GM23338 (cell line): ENCODE data around the gene C1QTNF1. TPM values are rescaled to one million over a fixed set of nuclear protein-coding genes. Genes with fewer than 3 reads are reported as not detected.

Source experiments
- ATAC-seq: fragments of 200-7000 bp; cut with Tn5 transposase; 3 replicates; pipeline ENCODE4 v1.9.1; 2020
- DNase-seq: peaks from one replicate; pipeline ENCODE4 v3.0.0-alpha.2; 2015; ENCODE audit warnings: low spot score
- H2AFZ ChIP-seq: fragments of 200-600 bp; sonication (generic); 2 replicates; pipeline ENCODE4 v1.8.0; 2016; ENCODE audit warnings: antibody characterized with exemption, mild to moderate bottlenecking, moderate library complexity
- H3F3A ChIP-seq: fragments of 200-600 bp; sonication (generic); replicated peaks from 2 replicates; pipeline ENCODE4 v1.8.0; 2017; ENCODE audit warnings: antibody characterized with exemption, mixed run types, low read depth
- H3K27ac ChIP-seq: fragments of 200-600 bp; sonication (generic); 2 replicates; pipeline ENCODE4 v1.6.1; 2016; ENCODE audit warnings: low read depth
- H3K27me3 ChIP-seq: fragments of 200-600 bp; sonication (generic); 2 replicates; pipeline ENCODE4 v1.8.0; 2016; ENCODE audit warnings: mild to moderate bottlenecking, mixed run types, moderate library complexity; ENCODE audit not compliant: insufficient read depth
- H3K36me3 ChIP-seq: fragments of 200-600 bp; sonication (generic); 2 replicates; pipeline ENCODE4 v1.8.0; 2016; ENCODE audit warnings: mild to moderate bottlenecking; ENCODE audit not compliant: insufficient read depth
- H3K4me1 ChIP-seq: fragments of 200-600 bp; sonication (generic); 2 replicates; pipeline ENCODE4 v1.8.0; 2016; ENCODE audit warnings: mild to moderate bottlenecking, moderate library complexity; ENCODE audit not compliant: insufficient read depth
- H3K4me2 ChIP-seq: fragments of 200-600 bp; sonication (generic); 2 replicates; pipeline ENCODE4 v1.7.1; 2017; ENCODE audit warnings: mixed run types
- H3K4me3 ChIP-seq: fragments of 200-600 bp; sonication (generic); 2 replicates; pipeline ENCODE4 v1.6.1; 2016; ENCODE audit warnings: mixed run types
- H3K79me2 ChIP-seq: fragments of 200-600 bp; sonication (generic); replicated peaks from 2 replicates; pipeline ENCODE4 v1.8.0; 2017; ENCODE audit warnings: mild to moderate bottlenecking; ENCODE audit not compliant: insufficient read depth
- H3K9me2 ChIP-seq: fragments of 200-600 bp; sonication (generic); 2 replicates; pipeline ENCODE4 v1.8.0; 2017; ENCODE audit not compliant: insufficient read depth
- H4K20me1 ChIP-seq: fragments of 200-600 bp; sonication (generic); replicated peaks from 2 replicates; pipeline ENCODE4 v1.8.0; 2017; ENCODE audit warnings: mild to moderate bottlenecking; ENCODE audit not compliant: insufficient read depth
- H3K27ac Mint-ChIP-seq: 2 replicates; pipeline ENCODE4 v1.8.0; 2020; ENCODE audit warnings: inconsistent platforms, mild to moderate bottlenecking, moderate library complexity, mixed read lengths
- H3K27me3 Mint-ChIP-seq: 3 replicates; pipeline ENCODE4 v1.8.0; 2022; ENCODE audit warnings: low read depth, mild to moderate bottlenecking, moderate library complexity, mixed read lengths, inconsistent platforms; ENCODE audit not compliant: insufficient read depth, poor library complexity
- H3K36me3 Mint-ChIP-seq: 3 replicates; pipeline ENCODE4 v1.8.0; 2021; ENCODE audit warnings: low read depth, mild to moderate bottlenecking, inconsistent platforms, moderate library complexity, mixed read lengths
- H3K4me1 Mint-ChIP-seq: 3 replicates; pipeline ENCODE4 v1.8.0; 2020; ENCODE audit warnings: mild to moderate bottlenecking, inconsistent platforms, mixed read lengths
- H3K4me3 Mint-ChIP-seq: 3 replicates; pipeline ENCODE4 v1.8.0; 2021; ENCODE audit warnings: moderate library complexity, mild to moderate bottlenecking, inconsistent platforms, mixed read lengths
- H3K9me3 Mint-ChIP-seq: 3 replicates; pipeline ENCODE4 v1.8.0; 2020; ENCODE audit warnings: moderate library complexity, mild to moderate bottlenecking, inconsistent platforms, mixed read lengths
- CREB1 ChIP-seq: fragments of 250-450 bp; sonication (Bioruptor Pico); IDR thresholded peaks from 2 replicates; pipeline ENCODE4 v1.5.0; 2020; ENCODE audit warnings: low read depth, mild to moderate bottlenecking, moderate library complexity
- CTCF ChIP-seq, 2 experiments: fragments of 200-600 bp in 1 of 2; sonication (generic) in 1 of 2; conservative IDR thresholded peaks; 2 replicates each; pipeline versions ENCODE4 v1.5.1 to v1.6.1; 2016 to 2017; ENCODE audit warnings: antibody characterized with exemption in 2 of 2, low read depth in 2 of 2, mild to moderate bottlenecking in 2 of 2, moderate library complexity in 1 of 2
- ETS1 ChIP-seq: IDR thresholded peaks from 2 replicates; pipeline ENCODE4 v1.6.1; 2016; ENCODE audit warnings: antibody characterized with exemption
- EZH2 ChIP-seq: fragments of 200-600 bp; sonication (generic); IDR thresholded peaks from one replicate; pipeline ENCODE4 v1.8.0; 2017; ENCODE audit warnings: antibody characterized with exemption, mild to moderate bottlenecking, low read depth; ENCODE audit not compliant: unreplicated experiment
- EZH2phosphoT487 ChIP-seq: fragments of 200-600 bp; sonication (generic); IDR thresholded peaks from one replicate; pipeline ENCODE4 v1.8.1; 2018; ENCODE audit warnings: antibody characterized with exemption; ENCODE audit not compliant: unreplicated experiment
- JUNB ChIP-seq: IDR thresholded peaks from one replicate; pipeline ENCODE4 v1.6.1; 2016; ENCODE audit warnings: antibody characterized with exemption; ENCODE audit not compliant: unreplicated experiment
- NANOG ChIP-seq: IDR thresholded peaks from 2 replicates; pipeline ENCODE4 v1.6.1; 2016; ENCODE audit warnings: antibody characterized with exemption, borderline replicate concordance
- POLR2AphosphoS5 ChIP-seq: IDR thresholded peaks from 2 replicates; pipeline ENCODE4 v1.6.1; 2016; ENCODE audit warnings: antibody characterized with exemption, low read depth
- STAT1 ChIP-seq: IDR thresholded peaks from one replicate; pipeline ENCODE4 v1.6.1; 2016; ENCODE audit warnings: antibody characterized with exemption; ENCODE audit not compliant: unreplicated experiment
- ZNF114 ChIP-seq: fragments of 250-450 bp; sonication (Bioruptor Pico); IDR thresholded peaks from 2 replicates; pipeline ENCODE4 v1.5.0; 2020; ENCODE audit warnings: mild to moderate bottlenecking, moderate library complexity
- polyA plus RNA-seq: library from polyadenylated mRNA; unstranded; fragments of >200 nt; fragmentation: Nextera tagmentation; extraction: Ambion mirVana; gene quantifications from 2 replicates; pipeline ENCODE4 v1.2.1, GENCODE V29; 2016
- total RNA-seq: library from RNA; depleted of rRNA; stranded (reverse); fragments of >200 nt; shearing (Covaris generic); gene quantifications from 2 replicates; pipeline ENCODE4 v1.2.3, GENCODE V29; 2014
- TF ChIP-seq, protein P1 (sequence below): fragments of 250-450 bp; sonication (Bioruptor Pico); IDR thresholded peaks from 2 replicates; pipeline ENCODE4 v1.5.0; 2020; ENCODE audit warnings: mild to moderate bottlenecking, moderate library complexity

Gene C1QTNF1
- total and polyA plus RNA-seq, 2 experiments from 2014 or later: 1.1 to 1.9 TPM

- no peaks in the 10 kb centered on the region for H3K4me1 ChIP-seq
- Mint-ChIP-seq H3K27me3 (peaks cover 15% of the 10 kb centered on the region), H3K27ac (no peak overlapping the region), H3K4me1 (no peaks in the 10 kb centered on the region), H3K36me3 (no peaks in the 10 kb centered on the region; the same call in 2 of the 3 replicates), H3K4me3 (no peak overlapping the region), H3K9me3 (peaks cover 27% of the 10 kb centered on the region)
- no peaks in the 10 kb centered on the region for H3K9me2 ChIP-seq
- no peaks in the 10 kb centered on the region for H3K27me3 ChIP-seq
- H2AFZ ChIP-seq: no peak overlapping the region
- no peak for ATAC-seq
- H3K4me2 ChIP-seq: no peak overlapping the region
- TF ChIP-seq STAT1 (no peak), ETS1 (no peak)
- H3K27ac ChIP-seq: no peak overlapping the region
- no peak overlapping the region for H3K4me3 ChIP-seq
- no peaks in the 10 kb centered on the region for H3K36me3 ChIP-seq
- H3F3A ChIP-seq: no peaks in the 10 kb centered on the region
- H3K79me2 ChIP-seq: no peaks in the 10 kb centered on the region
- H4K20me1 ChIP-seq: no peaks in the 10 kb centered on the region
- no peak for DNase-seq
These were observed 28.2 kb downstream of the C1QTNF1 start for GRCh38 chr17:79052131-79052530.

GRCh38 chr17:79053251-79053925, 29.4 kb downstream of the C1QTNF1 start:
- Histone ChIP-seq H3K4me2 (no peak overlapping the region), H2AFZ (no peak overlapping the region), H4K20me1 (no peaks in the 10 kb centered on the region), H3K9me2 (no peaks in the 10 kb centered on the region), H3K79me2 (no peaks in the 10 kb centered on the region), H3K36me3 (no peaks in the 10 kb centered on the region), H3K27me3 (no peaks in the 10 kb centered on the region), H3K4me3 (no peak overlapping the region), H3K4me1 (no peaks in the 10 kb centered on the region), H3K27ac (no peak overlapping the region), H3F3A (no peaks in the 10 kb centered on the region)
- Mint-ChIP-seq H3K36me3 (no peaks in the 10 kb centered on the region; the same call in 2 of the 3 replicates), H3K27me3 (peaks cover 15% of the 10 kb centered on the region), H3K9me3 (peaks cover 27% of the 10 kb centered on the region), H3K4me3 (no peak overlapping the region), H3K4me1 (no peaks in the 10 kb centered on the region), H3K27ac (no peak overlapping the region)
- DNase-seq (no peak), ATAC-seq (no peak)
- TF ChIP-seq POLR2AphosphoS5 (no peak), EZH2phosphoT487 (no peak), ETS1 (no peak), JUNB (no peak), ZNF114 (CRISPR knock-in tag) (no peak), EZH2 (no peak), STAT1 (no peak), CTCF (conservative IDR thresholded peaks at IDR 0.05; ENCODE audit: low read depth in 2 of 2) (no peak), NANOG (no peak), CREB1 (no peak)
- TF ChIP-seq, protein P1, sequence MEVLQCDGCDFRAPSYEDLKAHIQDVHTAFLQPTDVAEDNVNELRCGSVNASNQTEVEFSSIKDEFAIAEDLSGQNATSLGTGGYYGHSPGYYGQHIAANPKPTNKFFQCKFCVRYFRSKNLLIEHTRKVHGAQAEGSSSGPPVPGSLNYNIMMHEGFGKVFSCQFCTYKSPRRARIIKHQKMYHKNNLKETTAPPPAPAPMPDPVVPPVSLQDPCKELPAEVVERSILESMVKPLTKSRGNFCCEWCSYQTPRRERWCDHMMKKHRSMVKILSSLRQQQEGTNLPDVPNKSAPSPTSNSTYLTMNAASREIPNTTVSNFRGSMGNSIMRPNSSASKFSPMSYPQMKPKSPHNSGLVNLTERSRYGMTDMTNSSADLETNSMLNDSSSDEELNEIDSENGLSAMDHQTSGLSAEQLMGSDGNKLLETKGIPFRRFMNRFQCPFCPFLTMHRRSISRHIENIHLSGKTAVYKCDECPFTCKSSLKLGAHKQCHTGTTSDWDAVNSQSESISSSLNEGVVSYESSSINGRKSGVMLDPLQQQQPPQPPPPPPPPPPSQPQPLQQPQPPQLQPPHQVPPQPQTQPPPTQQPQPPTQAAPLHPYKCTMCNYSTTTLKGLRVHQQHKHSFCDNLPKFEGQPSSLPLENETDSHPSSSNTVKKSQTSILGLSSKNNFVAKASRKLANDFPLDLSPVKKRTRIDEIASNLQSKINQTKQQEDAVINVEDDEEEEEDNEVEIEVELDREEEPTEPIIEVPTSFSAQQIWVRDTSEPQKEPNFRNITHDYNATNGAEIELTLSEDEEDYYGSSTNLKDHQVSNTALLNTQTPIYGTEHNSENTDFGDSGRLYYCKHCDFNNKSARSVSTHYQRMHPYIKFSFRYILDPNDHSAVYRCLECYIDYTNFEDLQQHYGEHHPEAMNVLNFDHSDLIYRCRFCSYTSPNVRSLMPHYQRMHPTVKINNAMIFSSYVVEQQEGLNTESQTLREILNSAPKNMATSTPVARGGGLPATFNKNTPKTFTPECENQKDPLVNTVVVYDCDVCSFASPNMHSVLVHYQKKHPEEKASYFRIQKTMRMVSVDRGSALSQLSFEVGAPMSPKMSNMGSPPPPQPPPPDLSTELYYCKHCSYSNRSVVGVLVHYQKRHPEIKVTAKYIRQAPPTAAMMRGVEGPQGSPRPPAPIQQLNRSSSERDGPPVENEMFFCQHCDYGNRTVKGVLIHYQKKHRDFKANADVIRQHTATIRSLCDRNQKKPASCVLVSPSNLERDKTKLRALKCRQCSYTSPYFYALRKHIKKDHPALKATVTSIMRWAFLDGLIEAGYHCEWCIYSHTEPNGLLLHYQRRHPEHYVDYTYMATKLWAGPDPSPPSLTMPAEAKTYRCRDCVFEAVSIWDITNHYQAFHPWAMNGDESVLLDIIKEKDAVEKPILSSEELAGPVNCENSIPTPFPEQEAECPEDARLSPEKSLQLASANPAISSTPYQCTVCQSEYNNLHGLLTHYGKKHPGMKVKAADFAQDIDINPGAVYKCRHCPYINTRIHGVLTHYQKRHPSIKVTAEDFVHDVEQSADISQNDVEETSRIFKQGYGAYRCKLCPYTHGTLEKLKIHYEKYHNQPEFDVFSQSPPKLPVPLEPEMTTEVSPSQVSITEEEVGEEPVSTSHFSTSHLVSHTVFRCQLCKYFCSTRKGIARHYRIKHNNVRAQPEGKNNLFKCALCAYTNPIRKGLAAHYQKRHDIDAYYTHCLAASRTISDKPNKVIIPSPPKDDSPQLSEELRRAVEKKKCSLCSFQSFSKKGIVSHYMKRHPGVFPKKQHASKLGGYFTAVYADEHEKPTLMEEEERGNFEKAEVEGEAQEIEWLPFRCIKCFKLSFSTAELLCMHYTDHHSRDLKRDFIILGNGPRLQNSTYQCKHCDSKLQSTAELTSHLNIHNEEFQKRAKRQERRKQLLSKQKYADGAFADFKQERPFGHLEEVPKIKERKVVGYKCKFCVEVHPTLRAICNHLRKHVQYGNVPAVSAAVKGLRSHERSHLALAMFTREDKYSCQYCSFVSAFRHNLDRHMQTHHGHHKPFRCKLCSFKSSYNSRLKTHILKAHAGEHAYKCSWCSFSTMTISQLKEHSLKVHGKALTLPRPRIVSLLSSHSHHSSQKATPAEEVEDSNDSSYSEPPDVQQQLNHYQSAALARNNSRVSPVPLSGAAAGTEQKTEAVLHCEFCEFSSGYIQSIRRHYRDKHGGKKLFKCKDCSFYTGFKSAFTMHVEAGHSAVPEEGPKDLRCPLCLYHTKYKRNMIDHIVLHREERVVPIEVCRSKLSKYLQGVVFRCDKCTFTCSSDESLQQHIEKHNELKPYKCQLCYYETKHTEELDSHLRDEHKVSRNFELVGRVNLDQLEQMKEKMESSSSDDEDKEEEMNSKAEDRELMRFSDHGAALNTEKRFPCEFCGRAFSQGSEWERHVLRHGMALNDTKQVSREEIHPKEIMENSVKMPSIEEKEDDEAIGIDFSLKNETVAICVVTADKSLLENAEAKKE (CRISPR knock-in tag): no peak
